ENCODE data around the gene ALG9.
"Not testable (repeated sequence)": the region's sequence is repeated elsewhere in the genome, so short reads cannot be mapped to it uniquely, and the experiment has no call there.

Gene ALG9

DNA sequence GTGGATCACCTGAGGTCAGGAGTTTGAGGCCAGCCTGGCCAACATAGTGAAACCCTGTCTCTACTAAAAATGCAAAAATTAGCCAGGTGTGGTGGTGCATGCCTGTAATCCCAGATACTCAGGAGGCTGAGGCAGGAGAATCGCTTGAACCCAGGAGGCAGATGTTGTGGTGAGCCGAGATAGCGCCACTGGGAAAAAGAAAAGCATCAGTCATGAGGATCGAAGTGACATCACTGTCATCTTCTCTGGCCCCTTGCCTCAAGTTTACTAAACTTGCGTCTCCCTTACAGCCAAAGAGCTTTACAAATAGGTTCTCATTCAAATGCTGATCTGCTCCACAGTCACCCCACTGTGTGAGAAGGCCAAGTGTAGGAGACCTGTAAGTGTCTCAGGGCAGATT, 100.2 kb downstream of the ALG9 start:
- DNase-seq (ENCODE audit: low read depth in 1 of 2, low spot score in 1 of 2), result not testable (repeated sequence)

GRCh38 chr11:111770581-111771134, 100.7 kb downstream of the ALG9 start:
- no peak for DNase-seq (ENCODE audit: low read depth in 1 of 2, low spot score in 1 of 2)

DNA sequence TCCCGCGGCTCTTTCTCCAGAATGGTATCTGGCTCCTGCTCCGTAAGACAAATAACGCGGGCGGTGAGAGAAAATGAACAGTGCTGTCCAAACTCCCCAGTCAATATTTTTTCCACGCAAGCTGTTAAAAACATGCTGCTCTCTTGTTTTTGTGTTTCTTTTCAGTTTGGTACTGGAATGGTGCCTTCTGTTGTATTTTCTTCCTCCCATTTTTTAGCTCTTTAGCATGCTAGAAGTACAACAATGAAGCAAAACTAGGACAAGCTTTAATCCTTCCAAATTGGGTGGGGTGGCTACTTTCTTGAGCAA, 104.6 kb downstream of the ALG9 start:
- DNase-seq (ENCODE audit: low read depth in 1 of 2, low spot score in 1 of 2), result no peak

DNA sequence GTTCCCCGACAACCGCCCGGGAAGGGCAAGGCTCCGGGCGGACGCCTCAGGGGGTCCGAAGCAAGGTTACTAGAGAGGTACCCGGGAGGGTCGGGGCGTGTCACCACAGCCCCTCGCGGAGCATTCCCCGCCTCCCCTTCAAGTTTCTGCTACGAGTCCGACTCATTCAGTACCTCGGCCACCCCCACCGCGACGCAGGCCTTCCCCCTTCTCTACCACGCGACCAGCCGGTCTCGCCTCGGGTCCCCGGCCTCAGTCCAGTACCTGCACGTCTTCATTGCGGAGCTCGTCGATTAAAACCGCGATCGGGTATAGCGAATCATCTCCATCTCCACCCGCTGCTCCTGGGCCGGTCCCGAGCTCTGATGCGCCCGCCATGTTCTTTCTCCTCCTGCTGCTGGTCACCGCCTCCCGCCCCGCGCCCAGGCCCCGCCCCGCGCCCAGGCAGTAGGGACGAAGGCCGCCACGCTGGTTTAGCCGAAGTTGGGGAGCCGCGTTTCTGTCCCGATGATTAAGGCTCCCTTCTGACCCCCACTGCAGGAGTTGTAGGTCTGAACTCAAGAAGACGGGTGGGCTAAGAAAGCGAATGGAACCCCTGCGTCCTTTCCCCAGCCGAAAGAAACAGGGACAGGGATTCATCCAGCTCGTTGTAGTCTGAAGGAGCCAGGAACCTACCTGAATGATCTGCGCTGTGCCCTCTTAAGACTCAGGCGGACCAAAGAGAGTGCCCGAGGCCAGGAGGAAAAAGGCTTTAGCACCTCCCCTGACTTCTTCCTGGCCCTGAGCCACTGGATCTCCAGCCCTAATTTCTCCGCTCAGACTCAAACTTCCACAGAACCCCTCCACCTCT, 105.2 kb downstream of the ALG9 start, which contains the start of gene PPP2R1B:
TSS of gene PPP2R1B (minus strand) at position 406 of the 850 bp plus-strand sequence. CDS start at position 378, 28 bp downstream.
- peak; percentile 45 to 56 for DNase-seq (ENCODE audit: low read depth in 1 of 2, low spot score in 1 of 2)

GRCh38 chr11:111765320-111765983, 105.9 kb downstream of the ALG9 start:
- DNase-seq (ENCODE audit: low read depth in 1 of 2, low spot score in 1 of 2), result no peak

GRCh38 chr11:111764621-111765020, 106.8 kb downstream of the ALG9 start:
- no peak for DNase-seq (ENCODE audit: low read depth in 1 of 2, low spot score in 1 of 2)

DNA sequence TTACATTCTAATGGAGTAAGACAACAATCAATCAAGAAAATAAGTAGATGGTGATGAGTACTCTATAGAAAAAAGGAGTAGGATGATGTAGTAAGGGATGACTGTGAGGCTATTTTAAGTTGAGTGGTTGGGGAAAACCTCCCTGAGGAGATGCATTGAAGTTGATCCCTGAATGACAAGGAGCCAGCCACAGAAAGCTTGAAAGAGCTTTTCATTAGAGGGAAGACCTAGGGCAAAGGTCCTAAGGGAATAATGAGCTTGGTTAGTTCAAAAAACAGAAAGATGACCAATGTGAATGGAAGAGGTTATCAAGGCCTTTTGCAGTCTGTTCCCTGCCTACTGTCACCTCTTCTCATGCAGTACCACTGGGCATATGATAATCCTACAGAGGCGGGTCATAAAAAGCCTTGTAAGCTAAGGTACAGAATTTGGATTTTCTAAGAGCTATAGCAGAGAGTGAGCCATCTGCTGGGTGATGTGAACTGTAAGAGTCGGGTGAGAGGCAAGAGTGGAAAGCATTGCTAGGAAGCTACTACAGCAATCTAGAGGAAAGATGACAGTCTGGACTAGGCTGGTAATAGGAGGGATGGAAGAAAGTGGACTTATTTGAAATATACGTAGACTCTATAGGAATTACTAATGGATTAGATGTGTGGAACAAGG, 108.3 kb downstream of the ALG9 start:
- no peak for DNase-seq (ENCODE audit: low read depth in 1 of 2, low spot score in 1 of 2)

- no peak for DNase-seq (ENCODE audit: low read depth in 1 of 2, low spot score in 1 of 2)
These were observed 108.9 kb downstream of the ALG9 start for GRCh38 chr11:111762526-111762925.

DNA sequence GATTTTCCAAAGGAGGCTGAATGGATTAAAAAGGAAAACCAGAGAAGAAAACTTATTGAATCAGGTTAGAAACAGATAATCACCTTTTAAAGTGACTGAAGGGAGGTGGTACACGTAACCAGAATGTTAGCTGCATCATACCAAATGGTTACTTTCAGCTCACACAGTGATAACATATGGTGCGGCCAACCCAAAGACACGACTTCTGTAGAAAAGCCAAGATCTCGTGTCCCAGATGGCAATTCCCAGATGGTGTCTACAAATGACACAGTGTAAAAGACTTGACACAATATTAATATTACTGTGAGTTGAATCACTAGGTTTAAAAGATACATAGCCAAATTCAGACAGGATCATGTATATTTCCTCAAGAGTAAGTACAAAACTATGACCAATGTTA, 110.3 kb downstream of the ALG9 start:
- DNase-seq (ENCODE audit: low read depth in 1 of 2, low spot score in 1 of 2), result no peak

GRCh38 chr11:111759778-111760407, 111.5 kb downstream of the ALG9 start:
- DNase-seq (ENCODE audit: low read depth in 1 of 2, low spot score in 1 of 2), result no peak

DNA sequence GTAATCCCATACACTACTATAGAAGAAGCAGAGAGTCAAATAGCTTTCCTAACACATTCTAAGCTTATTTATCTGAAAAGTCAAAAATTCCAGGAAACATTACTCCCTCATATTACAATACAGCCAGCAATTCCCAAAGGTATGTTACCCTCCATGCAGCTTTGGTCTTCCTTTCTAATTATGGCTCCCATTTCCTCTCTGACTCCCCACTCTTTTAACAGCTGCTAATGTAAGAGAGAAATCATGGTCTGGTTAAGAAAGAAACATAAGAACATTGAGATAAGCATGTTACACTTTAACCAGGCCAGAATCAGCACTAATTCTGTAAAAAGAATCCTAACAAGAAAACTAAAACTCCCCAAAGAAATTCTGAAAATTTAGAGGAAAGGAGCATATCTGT, 112.0 kb downstream of the ALG9 start:
- DNase-seq (ENCODE audit: low read depth in 1 of 2, low spot score in 1 of 2), result no peak

GRCh38 chr11:111756097-111756496, 115.3 kb downstream of the ALG9 start:
- DNase-seq (ENCODE audit: low read depth in 1 of 2, low spot score in 1 of 2), result no peak

GRCh38 chr11:111749646-111750045, 121.7 kb downstream of the ALG9 start:
- DNase-seq (ENCODE audit: low read depth in 1 of 2, low spot score in 1 of 2), result no peak

DNA sequence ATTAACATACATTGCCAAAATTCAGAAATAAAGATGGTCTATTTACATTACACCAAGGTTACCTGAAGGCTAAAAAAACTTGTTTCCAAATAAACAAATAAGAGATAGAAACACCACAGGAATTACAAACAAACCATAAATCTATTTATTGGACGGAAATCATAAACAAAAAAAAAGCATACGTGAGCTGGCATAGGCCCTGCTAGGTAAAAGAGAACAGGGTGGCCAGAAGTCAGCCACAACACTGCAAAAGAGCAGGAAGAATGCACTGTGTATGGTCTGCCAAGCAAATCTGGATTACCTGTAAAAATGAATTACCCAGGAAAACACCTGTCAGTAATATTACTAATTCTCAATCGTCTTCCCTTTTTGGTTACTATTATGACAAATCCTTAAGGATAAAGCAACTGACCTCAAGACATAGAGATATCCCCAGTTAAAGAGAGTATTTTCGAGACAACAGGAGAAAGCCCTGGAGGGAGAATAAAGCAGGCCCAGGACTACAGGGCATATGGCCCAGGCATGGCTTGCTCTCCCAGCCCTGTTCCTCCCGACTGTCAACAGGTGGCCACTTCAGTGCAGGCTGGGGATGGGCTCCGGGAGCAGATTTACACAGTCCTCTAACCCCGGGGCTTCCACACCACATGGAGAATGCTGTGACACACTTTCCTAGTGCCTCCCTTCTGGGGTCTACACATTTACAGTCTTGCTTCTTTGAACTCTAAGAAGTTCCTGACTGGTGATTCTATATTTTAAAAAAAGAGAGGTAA, 123.2 kb downstream of the ALG9 start:
- DNase-seq (ENCODE audit: low read depth in 1 of 2, low spot score in 1 of 2), result no peak

DNA sequence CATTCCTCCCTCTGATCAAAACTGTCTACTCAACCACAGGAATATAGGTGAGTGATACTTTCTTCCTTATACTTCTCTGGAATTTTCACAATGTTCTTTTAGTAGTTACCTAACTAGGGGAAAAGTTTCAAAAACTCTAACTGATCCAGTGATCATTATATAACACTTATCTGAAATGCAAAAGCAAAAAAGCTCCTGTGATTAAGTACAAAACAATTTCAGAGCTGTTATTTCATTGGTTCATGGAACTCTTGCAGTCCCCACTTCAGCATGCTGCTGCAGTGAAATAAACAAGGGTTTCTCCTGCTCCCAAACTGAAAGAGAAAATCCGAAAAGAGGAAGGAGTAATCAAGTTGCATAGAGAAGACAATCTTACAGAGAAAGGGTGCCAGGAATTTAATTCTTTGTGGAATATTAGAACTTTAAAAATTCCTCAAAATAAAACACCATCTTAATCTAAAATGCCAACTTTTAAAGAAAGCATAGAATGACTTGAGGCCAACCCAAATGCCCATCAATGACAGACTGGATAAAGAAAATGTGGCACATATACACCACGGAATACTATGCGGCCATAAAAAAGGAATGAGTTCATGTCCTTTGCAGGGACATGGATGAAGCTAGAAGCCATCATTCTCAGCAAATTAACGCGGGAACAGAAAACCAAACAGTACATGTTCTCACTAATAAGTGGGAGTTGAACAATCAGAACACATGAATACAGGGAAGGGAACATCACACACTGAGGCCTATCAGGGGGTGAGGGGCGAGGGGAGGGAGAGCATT, 125.5 kb downstream of the ALG9 start:
- DNase-seq (ENCODE audit: low read depth in 1 of 2, low spot score in 1 of 2), result no peak

DNA sequence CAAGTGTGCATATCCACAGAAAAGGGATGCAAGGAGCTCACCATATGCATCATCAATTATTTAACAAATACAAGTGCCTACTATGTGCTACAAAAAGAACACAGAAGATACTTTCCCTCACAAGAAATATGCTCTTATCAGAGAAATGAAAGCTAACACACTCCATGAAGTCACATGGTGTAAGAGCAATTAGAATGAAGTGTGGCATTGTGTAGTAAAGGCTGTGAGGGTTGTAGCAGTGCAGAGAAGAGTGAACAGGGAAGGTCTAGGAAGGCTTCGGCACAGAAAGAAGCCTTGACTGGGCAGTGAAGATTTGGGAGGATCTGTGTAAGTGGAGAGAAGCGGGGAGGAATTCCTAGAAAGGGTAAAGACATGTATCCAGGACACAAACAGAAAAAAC, 127.7 kb downstream of the ALG9 start:
- DNase-seq (ENCODE audit: low read depth in 1 of 2, low spot score in 1 of 2), result no peak

DNA sequence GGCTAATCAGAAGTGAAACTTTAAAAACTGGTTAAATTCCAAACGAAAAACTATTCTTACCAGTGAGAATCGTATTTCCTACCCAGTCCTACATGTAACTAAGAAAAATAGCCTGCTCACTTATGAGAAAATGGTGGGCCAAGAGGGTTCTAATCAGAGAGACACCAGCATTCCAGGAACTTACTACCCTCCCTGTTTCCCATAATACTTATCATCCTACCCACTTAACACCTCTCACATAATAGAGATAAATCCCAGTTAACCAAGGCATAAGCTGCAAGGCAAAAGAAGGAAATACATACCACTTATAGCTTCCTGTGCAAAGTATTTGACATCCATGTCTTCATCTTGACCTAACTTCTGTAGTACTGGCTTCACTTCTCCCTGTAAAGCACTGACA, 129.6 kb downstream of the ALG9 start:
- DNase-seq (ENCODE audit: low read depth in 1 of 2, low spot score in 1 of 2), result no peak

- no peak for DNase-seq (ENCODE audit: low read depth in 1 of 2, low spot score in 1 of 2)
These were observed 132.1 kb downstream of the ALG9 start for GRCh38 chr11:111739299-111739698.

GRCh38 chr11:111737444-111738210, 133.8 kb downstream of the ALG9 start:
- no peak for DNase-seq (ENCODE audit: low read depth in 1 of 2, low spot score in 1 of 2)
